Measurements from ENCODE around the gene UBIAD1.
"Not testable (repeated sequence)": the region's sequence is repeated elsewhere in the genome, so short reads cannot be mapped to it uniquely, and the experiment has no call there.

The UBIAD1 gene

GRCh38 chr1:11280719-11281376 lies 7.8 kb downstream of the UBIAD1 start:
- DNase-seq: no peak

- DNase-seq: no peak
Measured at GRCh38 chr1:11281518-11282331, 8.7 kb downstream of the UBIAD1 start.

GRCh38 chr1:11283151-11283550 lies 10.2 kb downstream of the UBIAD1 start:
- DNase-seq: no peak

- no peak for DNase-seq
Measured at GRCh38 chr1:11284784-11285183, 11.8 kb downstream of the UBIAD1 start.

- DNase-seq: peak in 1 of 2 donors; percentile 62
Measured at GRCh38 chr1:11285883-11286734, 13.1 kb downstream of the UBIAD1 start.

GRCh38 chr1:11286735-11287410 lies 13.9 kb downstream of the UBIAD1 start:
- DNase-seq: peak in 1 of 2 donors; percentile 5

- DNase-seq: no peak
Measured at GRCh38 chr1:11289064-11289463, 16.1 kb downstream of the UBIAD1 start.

GRCh38 chr1:11291049-11291448 lies 18.1 kb downstream of the UBIAD1 start:
- DNase-seq: no peak

GRCh38 chr1:11293856-11294255 lies 20.9 kb downstream of the UBIAD1 start:
- no peak for DNase-seq

GRCh38 chr1:11294951-11295350 lies 22.0 kb downstream of the UBIAD1 start:
- DNase-seq: no peak

GRCh38 chr1:11295905-11296304 lies 22.9 kb downstream of the UBIAD1 start:
- no peak for DNase-seq

- not testable (repeated sequence) for DNase-seq
Measured at GRCh38 chr1:11297774-11298173, 24.8 kb downstream of the UBIAD1 start.

- no peak for DNase-seq
Measured at GRCh38 chr1:11298390-11299224, 25.6 kb downstream of the UBIAD1 start.

- DNase-seq: no peak
Measured at GRCh38 chr1:11299225-11299574, 26.2 kb downstream of the UBIAD1 start.

- peak; percentile 65 to 78 for DNase-seq
Measured at GRCh38 chr1:11301601-11302000, 28.6 kb downstream of the UBIAD1 start.

- DNase-seq: no peak
Measured at GRCh38 chr1:11302366-11302765, 29.4 kb downstream of the UBIAD1 start.

GRCh38 chr1:11305516-11305915 lies 32.5 kb downstream of the UBIAD1 start:
- DNase-seq: not testable (repeated sequence)

GRCh38 chr1:11307852-11308251 lies 34.9 kb downstream of the UBIAD1 start:
- no peak for DNase-seq

- DNase-seq: no peak
Measured at GRCh38 chr1:11308699-11309224, 35.8 kb downstream of the UBIAD1 start.

GRCh38 chr1:11309385-11309784 lies 36.4 kb downstream of the UBIAD1 start:
- DNase-seq: no peak
